Epithelial cell of umbilical artery (primary cell): ENCODE results near the gene KIAA0586. TPM values are rescaled to one million over a fixed set of nuclear protein-coding genes. Genes with fewer than 3 reads are reported as not detected.

Source experiments
- total RNA-seq: library from RNA; depleted of rRNA; stranded (reverse); fragments of >200 nt; gene quantifications from 2 replicates; pipeline ENCODE4 v1.2.3, GENCODE V29; 2014

KIAA0586 gene
- total RNA-seq: 16.2 and 23.9 TPM in 2 replicates

GRCh38 chr14:58427281-58428117 lies at the start of gene KIAA0586, which contains the start of gene TIMM9:
Gene KIAA0586 (plus strand): TSS chr14:58427719. CDS start chr14:58428265, 546 bp downstream.
Gene TIMM9 (minus strand): TSS chr14:58427531. CDS start chr14:58411945, 15,586 bp downstream.

GRCh38 chr14:58395812-58396788 lies 31.4 kb upstream of the KIAA0586 start, which contains the start of gene TOMM20L:
Gene TOMM20L (plus strand): TSS chr14:58395930. CDS start chr14:58395958, 28 bp downstream.

Other genes with a start within 250 kb of the KIAA0586 start
- 41.3 and 53.8 TPM in 2 replicates for gene ACTR10, start 227.6 kb upstream of the KIAA0586 start, total RNA-seq
- gene PSMA3, start 182.9 kb upstream of the KIAA0586 start, total RNA-seq: 168 and 266 TPM in 2 replicates
- gene ARID4A, start 129.2 kb upstream of the KIAA0586 start, total RNA-seq: 5.5 and 9.7 TPM in 2 replicates
- gene TOMM20L, start 31.8 kb upstream of the KIAA0586 start, total RNA-seq: not detected in 2 replicates
- gene TIMM9, start 188 bp upstream of the KIAA0586 start, total RNA-seq: 20.8 and 36.6 TPM in 2 replicates
- gene DACT1, start 210.2 kb downstream of the KIAA0586 start, total RNA-seq: 0.32 and 0.46 TPM in 2 replicates